Colonic mucosa (tissue), 4 donors: ENCODE measurements around the gene RBP3. TPM values are rescaled to one million over a fixed set of nuclear protein-coding genes. Genes with fewer than 3 reads are reported as not detected.

ENCODE experiments used
- DNase-seq: peaks from one replicate; pipeline ENCODE4 v3.0.0-alpha.2; 2020
- H3K27ac ChIP-seq: fragments of 200-600 bp; one replicate; pipeline ENCODE4 v1.8.0; 2021
- H3K27me3 ChIP-seq: fragments of 200-600 bp; one replicate; pipeline ENCODE4 v1.8.0; 2021
- H3K36me3 ChIP-seq: fragments of 200-600 bp; one replicate; pipeline ENCODE4 v1.8.0; 2021
- H3K4me1 ChIP-seq: fragments of 200-600 bp; one replicate; pipeline ENCODE4 v1.8.0; 2021; ENCODE audit warnings: mild to moderate bottlenecking
- H3K4me3 ChIP-seq: fragments of 200-600 bp; one replicate; pipeline ENCODE4 v1.8.0; 2021
- H3K9ac ChIP-seq, 2 donors: one replicate each; pipeline ENCODE4 v1.7.0; 2013; ENCODE audit warnings: control low read depth in 2 of 2, low read depth in 2 of 2, low read length in 2 of 2
- H3K9me3 ChIP-seq: fragments of 200-600 bp; one replicate; pipeline ENCODE4 v1.8.0; 2021
- intact Hi-C: fragments of 100-400 bp; cut with DNase I; formaldehyde crosslinking; loops from one replicate; pipeline ENCODE4 v1.14.1; 2022
- total RNA-seq, 2 donors: library from RNA; stranded (reverse); fragmentation: NEBNext Ultra II Directional in 1 of 2; extraction: Animal tissue kit (Norgen Biotek cat#: 25700) in 1 of 2; gene quantifications; one replicate each; pipeline ENCODE4 v1.2.1, GENCODE V29; 2021
- TF ChIP-seq, protein P1 (sequence below): fragments of 200-600 bp; IDR thresholded peaks from one replicate; pipeline ENCODE4 v1.8.0; 2022; ENCODE audit warnings: antibody characterized with exemption, mild to moderate bottlenecking
- donor health status: healthy.
- donor health status: DM: no; HTN: no; CAD: no.
- donor health status: DM: no; HTN: no; CAD: no.

RBP3 gene
- total RNA-seq, 2 donors from 2014 or later = not detected

GRCh38 chr10:47336387-47337134, 11.6 kb upstream of the RBP3 start:
- intact Hi-C loops = no loop called here
- no peak overlapping the region for H3K4me3 ChIP-seq
- H3K9ac ChIP-seq = no peak overlapping the region
- H3K9me3 ChIP-seq = no peaks in the 10 kb centered on the region
- TF ChIP-seq, protein P1, sequence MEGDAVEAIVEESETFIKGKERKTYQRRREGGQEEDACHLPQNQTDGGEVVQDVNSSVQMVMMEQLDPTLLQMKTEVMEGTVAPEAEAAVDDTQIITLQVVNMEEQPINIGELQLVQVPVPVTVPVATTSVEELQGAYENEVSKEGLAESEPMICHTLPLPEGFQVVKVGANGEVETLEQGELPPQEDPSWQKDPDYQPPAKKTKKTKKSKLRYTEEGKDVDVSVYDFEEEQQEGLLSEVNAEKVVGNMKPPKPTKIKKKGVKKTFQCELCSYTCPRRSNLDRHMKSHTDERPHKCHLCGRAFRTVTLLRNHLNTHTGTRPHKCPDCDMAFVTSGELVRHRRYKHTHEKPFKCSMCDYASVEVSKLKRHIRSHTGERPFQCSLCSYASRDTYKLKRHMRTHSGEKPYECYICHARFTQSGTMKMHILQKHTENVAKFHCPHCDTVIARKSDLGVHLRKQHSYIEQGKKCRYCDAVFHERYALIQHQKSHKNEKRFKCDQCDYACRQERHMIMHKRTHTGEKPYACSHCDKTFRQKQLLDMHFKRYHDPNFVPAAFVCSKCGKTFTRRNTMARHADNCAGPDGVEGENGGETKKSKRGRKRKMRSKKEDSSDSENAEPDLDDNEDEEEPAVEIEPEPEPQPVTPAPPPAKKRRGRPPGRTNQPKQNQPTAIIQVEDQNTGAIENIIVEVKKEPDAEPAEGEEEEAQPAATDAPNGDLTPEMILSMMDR = no peak
- no peaks in the 10 kb centered on the region for H3K27me3 ChIP-seq
- H3K27ac ChIP-seq = no peak overlapping the region
- peaks cover 3% of the 10 kb centered on the region for H3K4me1 ChIP-seq
- no peak for DNase-seq
- H3K36me3 ChIP-seq = no peaks in the 10 kb centered on the region

GRCh38 chr10:47337310-47337709, 10.9 kb upstream of the RBP3 start:
- no peak overlapping the region for H3K4me3 ChIP-seq
- TF ChIP-seq, protein P1 = no peak
- H3K36me3 ChIP-seq = no peaks in the 10 kb centered on the region
- no peak overlapping the region for H3K9ac ChIP-seq
- intact Hi-C loops = no loop called here
- no peaks in the 10 kb centered on the region for H3K9me3 ChIP-seq
- no peak overlapping the region for H3K27ac ChIP-seq
- DNase-seq = no peak
- peaks cover 3% of the 10 kb centered on the region for H3K4me1 ChIP-seq
- H3K27me3 ChIP-seq = no peaks in the 10 kb centered on the region

DNA sequence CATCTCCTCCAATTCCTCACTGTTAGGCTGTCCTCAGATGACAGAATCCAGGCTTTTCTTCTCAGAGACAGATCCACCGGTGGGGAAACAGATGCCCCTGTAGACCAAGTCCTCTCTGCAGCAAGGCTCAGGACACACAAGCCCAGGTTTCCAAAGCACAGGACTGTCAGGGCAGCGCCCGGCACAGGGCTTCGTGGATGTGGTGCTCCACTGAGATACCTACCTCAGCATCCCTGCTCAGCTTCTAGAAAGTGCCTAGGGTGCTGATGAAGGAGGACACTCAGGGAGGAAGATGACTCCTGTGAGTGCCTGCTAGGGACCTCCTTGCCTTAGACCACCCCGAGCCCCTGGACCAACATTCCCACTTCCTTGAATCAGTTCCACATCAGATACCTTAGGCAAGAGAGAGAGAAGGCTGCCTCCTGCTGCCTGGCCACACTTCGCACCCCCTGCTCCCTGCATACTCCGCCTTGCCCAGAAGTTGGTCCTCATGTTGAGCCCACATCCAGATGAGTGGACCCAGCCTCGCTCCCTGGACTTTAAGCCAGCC, 8.9 kb upstream of the RBP3 start:
- no peak overlapping the region for H3K27ac ChIP-seq
- intact Hi-C loops = no loop called here

DNA sequence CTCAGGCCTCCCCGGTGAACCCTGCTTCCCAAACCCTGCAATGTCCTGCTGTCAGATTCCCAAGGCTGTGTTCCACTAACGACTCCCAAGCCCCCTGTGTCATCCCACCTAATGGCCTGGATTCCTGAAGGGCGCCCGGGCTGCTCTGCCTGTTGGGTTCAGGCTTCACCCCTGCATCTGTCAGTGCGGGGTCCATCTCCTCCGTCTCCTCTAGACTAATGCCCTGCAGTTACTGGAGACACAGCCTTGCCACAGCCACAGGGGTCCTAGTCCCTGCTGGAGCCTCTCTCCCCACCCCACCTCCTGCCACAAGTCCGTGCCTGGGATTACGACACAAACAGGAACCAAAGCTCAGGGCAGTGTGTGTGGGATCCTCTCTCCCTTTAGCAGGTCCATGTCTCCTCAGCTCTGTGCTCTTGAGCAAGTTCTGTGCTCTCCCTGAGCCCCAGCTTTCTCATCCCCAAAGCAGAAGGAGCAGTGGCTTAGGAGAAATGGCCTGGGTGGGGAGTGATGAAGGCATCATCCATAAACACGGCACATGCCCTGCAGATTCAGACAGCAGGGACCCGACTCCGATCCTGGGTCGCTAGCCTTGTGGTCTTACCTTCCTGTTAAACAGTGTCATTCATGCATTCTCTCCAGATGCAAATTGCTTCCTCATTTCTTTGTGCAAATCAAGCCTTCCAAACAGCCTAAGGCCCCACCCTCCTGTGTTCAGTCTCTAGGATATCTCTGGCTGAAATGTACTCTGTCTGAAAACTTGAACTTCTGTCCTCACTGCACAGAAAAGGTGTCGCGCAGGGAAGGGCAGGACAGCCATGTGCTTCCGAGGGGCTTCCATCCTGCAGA, 8.2 kb upstream of the RBP3 start:
- intact Hi-C loops = no loop called here
- no peak overlapping the region for H3K9ac ChIP-seq

More for the DNA sequence above, 8.9 kb upstream of the RBP3 start:
- TF ChIP-seq, protein P1 = no peak
- Histone ChIP-seq H3K36me3 (no peaks in the 10 kb centered on the region), H3K9ac (no peak overlapping the region), H3K4me1 (peaks cover 3% of the 10 kb centered on the region), H3K27me3 (no peaks in the 10 kb centered on the region), H3K4me3 (no peak overlapping the region), H3K9me3 (no peaks in the 10 kb centered on the region)
- no peak for DNase-seq

GRCh38 chr10:47340608-47341170, 7.5 kb upstream of the RBP3 start:
- Histone ChIP-seq H3K9ac (no peak overlapping the region), H3K27ac (no peak overlapping the region), H3K9me3 (no peaks in the 10 kb centered on the region), H3K4me3 (no peak overlapping the region), H3K27me3 (no peaks in the 10 kb centered on the region), H3K36me3 (no peaks in the 10 kb centered on the region), H3K4me1 (peaks cover 3% of the 10 kb centered on the region)
- intact Hi-C loops = no loop called here
- TF ChIP-seq, protein P1 = peak; percentile 97
- DNase-seq = peak; percentile 80

More for the DNA sequence above, 8.2 kb upstream of the RBP3 start:
- TF ChIP-seq, protein P1 = no peak
- H3K36me3 ChIP-seq = no peaks in the 10 kb centered on the region
- peaks cover 3% of the 10 kb centered on the region for H3K4me1 ChIP-seq
- no peak overlapping the region for H3K27ac ChIP-seq
- no peaks in the 10 kb centered on the region for H3K9me3 ChIP-seq
- H3K4me3 ChIP-seq = no peak overlapping the region
- no peak for DNase-seq
- no peaks in the 10 kb centered on the region for H3K27me3 ChIP-seq
